A549 (cell line): Measurements from ENCODE around the gene SLC25A13.

ENCODE experiments used
- CHD4 ChIP-seq: fragments of 200-600 bp; sonication (generic); IDR thresholded peaks from 2 replicates; pipeline ENCODE4 v1.6.1; 2016; ENCODE audit warnings: antibody characterized with exemption, mild to moderate bottlenecking, borderline replicate concordance
- CTCF ChIP-seq: fragments of >200 bp; sonication (Bioruptor Twin); formaldehyde crosslinking; IDR thresholded peaks from 3 replicates; pipeline ENCODE4 v1.5.1; 2016
- EP300 ChIP-seq, 2 experiments: fragments of >200 bp; sonication (Bioruptor Twin); formaldehyde crosslinking; IDR thresholded peaks; 2 replicates in 1 of 2; 3 replicates in 1 of 2; pipeline ENCODE4 v1.6.1; 2016 to 2017
- MYC ChIP-seq: IDR thresholded peaks from 2 replicates; pipeline ENCODE4 v1.6.1; 2012; ENCODE audit warnings: mild to moderate bottlenecking, inconsistent platforms, low read length, improper control_type of control experiment, borderline replicate concordance
- POLR2A ChIP-seq: IDR thresholded peaks from 2 replicates; pipeline ENCODE4 v1.6.1; 2012; ENCODE audit warnings: mild to moderate bottlenecking, low read length
- POLR2AphosphoS2 ChIP-seq: conservative IDR thresholded peaks from 2 replicates; pipeline ENCODE4 v1.6.1; 2012; ENCODE audit warnings: low read length, improper control_type of control experiment, inconsistent platforms

GRCh38 chr7:96321031-96321657 lies 754 bp downstream of the SLC25A13 start:
- TF ChIP-seq CTCF (no peak), CHD4 (no peak), MYC (no peak), POLR2AphosphoS2 (no peak), EP300 (IDR thresholded peaks at IDR 0.05) (no peak), POLR2A (peak; percentile 54)
